Esophagus (tissue), 2 donors: ENCODE measurements around the gene CNGB1. TPM values are rescaled to one million over a fixed set of nuclear protein-coding genes. Genes with fewer than 3 reads are reported as not detected.
"Not testable (repeated sequence)": the region's sequence is repeated elsewhere in the genome, so short reads cannot be mapped to it uniquely, and the experiment has no call there.

Source experiments
- H3K27ac ChIP-seq, 2 donors: one replicate each; pipeline ENCODE4 v1.5.1; 2013; ENCODE audit warnings: low read depth in 2 of 2, mild to moderate bottlenecking in 2 of 2, inconsistent platforms in 1 of 2, low read length in 1 of 2, moderate library complexity in 1 of 2
- H3K27me3 ChIP-seq, 2 donors: one replicate each; pipeline ENCODE4 v1.6.1; 2013; ENCODE audit warnings: low read length in 2 of 2, control low read depth in 1 of 2, mild to moderate bottlenecking in 1 of 2; ENCODE audit not compliant: insufficient read depth in 2 of 2, control insufficient read depth in 1 of 2
- H3K36me3 ChIP-seq, 2 donors: one replicate each; pipeline ENCODE4 v1.6.1; 2013; ENCODE audit warnings: low read length in 1 of 2; ENCODE audit not compliant: control insufficient read depth in 2 of 2, insufficient read depth in 2 of 2
- H3K4me1 ChIP-seq, 2 donors: one replicate each; pipeline ENCODE4 v1.6.1; 2013; ENCODE audit warnings: low read length in 1 of 2; ENCODE audit not compliant: control insufficient read depth in 2 of 2, insufficient read depth in 2 of 2
- H3K4me3 ChIP-seq, 2 donors: one replicate each; pipeline ENCODE4 v1.5.1; 2013; ENCODE audit warnings: low read length in 2 of 2, mild to moderate bottlenecking in 2 of 2, low read depth in 1 of 2, moderate library complexity in 1 of 2
- H3K9me3 ChIP-seq, 2 donors: one replicate each; pipeline ENCODE4 v1.6.1; 2013; ENCODE audit warnings: mild to moderate bottlenecking in 2 of 2, low read depth in 1 of 2, low read length in 1 of 2, moderate library complexity in 1 of 2; ENCODE audit not compliant: control insufficient read depth in 2 of 2, insufficient read depth in 1 of 2
- WGBS, 2 donors: extraction: QIAGEN DNeasy Blood & Tissue Kit; methylation state at CpG; one replicate each; pipeline ENCODE4 v1.1.7; 2013; 5-methylcytosine and 5-hydroxymethylcytosine counted together
- polyA plus RNA-seq, 2 donors: library from polyadenylated mRNA; stranded (reverse); fragments of 200-250 nt; gene quantifications; one replicate each; pipeline ENCODE4 v1.2.3, GENCODE V29; 2013
- donor health status: healthy with polysubstance abuse.
- donor health status: Bipolar disorder and iron deficiency.

Gene CNGB1
- polyA plus RNA-seq, 2 donors: 0.04 to 0.06 TPM

- not testable (repeated sequence) for H3K27me3 ChIP-seq, H3K36me3 ChIP-seq, H3K9me3 ChIP-seq, H3K4me3 ChIP-seq, H3K4me1 ChIP-seq, H3K27ac ChIP-seq
- WGBS, 2 donors: 82 to 86% methylated on average over 12 of the region's 12 CpGs
Measured at GRCh38 chr16:58004736-58005135, 33.8 kb upstream of the CNGB1 start.

GRCh38 chr16:58002936-58003335, 32.0 kb upstream of the CNGB1 start:
- no peaks in the 10 kb centered on the region for H3K9me3 ChIP-seq
- no peak overlapping the region for H3K27ac ChIP-seq
- peaks cover 0 to 15% of the 10 kb centered on the region in 2 donors for H3K4me1 ChIP-seq
- peaks cover under 1 to 3% of the 10 kb centered on the region in 2 donors for H3K36me3 ChIP-seq
- no peaks in the 10 kb centered on the region for H3K27me3 ChIP-seq
- WGBS, 2 donors: 95 to 96% methylated on average over 5 of the region's 5 CpGs
- H3K4me3 ChIP-seq: no peak overlapping the region

- Histone ChIP-seq H3K36me3 (peaks cover 6 to 8% of the 10 kb centered on the region in 2 donors), H3K27me3 (no peaks in the 10 kb centered on the region), H3K27ac (no peak overlapping the region), H3K4me3 (no peak overlapping the region), H3K9me3 (no peaks in the 10 kb centered on the region), H3K4me1 (peaks cover under 1 to 15% of the 10 kb centered on the region in 2 donors)
- 79 to 81% methylated on average over 9 of the region's 9 CpGs for WGBS, 2 donors
Measured at GRCh38 chr16:58002416-58002800, 31.5 kb upstream of the CNGB1 start.

GRCh38 chr16:58001781-58002415, 31.0 kb upstream of the CNGB1 start:
- WGBS, 2 donors: 28 to 31% methylated on average over 10 of the region's 10 CpGs
- peaks cover 10 to 13% of the 10 kb centered on the region in 2 donors for H3K36me3 ChIP-seq
- no peaks in the 10 kb centered on the region for H3K27me3 ChIP-seq
- peaks cover 2 to 15% of the 10 kb centered on the region in 2 donors for H3K4me1 ChIP-seq
- peak overlapping the region; percentile 56 to 85 for H3K4me3 ChIP-seq
- H3K9me3 ChIP-seq: no peaks in the 10 kb centered on the region
- peak overlapping the region in 1 of 2 donors; percentile 92 for H3K27ac ChIP-seq

- peak within 1 kb of the TSS; percentile 56 to 85 for H3K4me3 ChIP-seq
- H3K27ac ChIP-seq: peak within 1 kb of the TSS; percentile 87 to 92
- peaks cover 2 to 15% of the 10 kb centered on the region in 2 donors for H3K4me1 ChIP-seq
- 0 to 1% methylated on average over 58 to 81 of the region's 81 CpGs for WGBS, 2 donors
- H3K9me3 ChIP-seq: no peaks in the 10 kb centered on the region
- peaks cover 10 to 21% of the 10 kb centered on the region in 2 donors for H3K36me3 ChIP-seq
- no peaks in the 10 kb centered on the region for H3K27me3 ChIP-seq
Measured at GRCh38 chr16:58000706-58001676, 30.1 kb upstream of the CNGB1 start, which contains the start of gene USB1. Gene USB1 (plus strand): TSS chr16:58001407. CDS start chr16:58001484, 77 bp downstream.

GRCh38 chr16:57999971-58000705, 29.2 kb upstream of the CNGB1 start, which contains the start of gene ZNF319:
Gene ZNF319 (minus strand): TSS chr16:58000672. CDS start chr16:57998265, 2,407 bp downstream.
- Histone ChIP-seq H3K4me1 (peaks cover 2 to 21% of the 10 kb centered on the region in 2 donors), H3K27me3 (no peaks in the 10 kb centered on the region), H3K4me3 (peak within 1 kb of the TSS; percentile 56 to 85), H3K36me3 (peaks cover 10 to 26% of the 10 kb centered on the region in 2 donors), H3K27ac (peak within 1 kb of the TSS; percentile 87 to 92), H3K9me3 (no peaks in the 10 kb centered on the region)
- WGBS, 2 donors: 0% methylated on average over 39 to 95 of the region's 95 CpGs

GRCh38 chr16:57999366-57999970, 28.5 kb upstream of the CNGB1 start:
- Histone ChIP-seq H3K36me3 (peaks cover 10 to 26% of the 10 kb centered on the region in 2 donors), H3K9me3 (no peaks in the 10 kb centered on the region), H3K4me3 (peak overlapping the region; percentile 56 to 85)

GRCh38 chr16:57998992-57999365, 28.1 kb upstream of the CNGB1 start:
- H3K27ac ChIP-seq: peak overlapping the region in 1 of 2 donors; percentile 28
- H3K36me3 ChIP-seq: peaks cover 10 to 26% of the 10 kb centered on the region in 2 donors
- no peak overlapping the region for H3K4me3 ChIP-seq
- no peaks in the 10 kb centered on the region for H3K27me3 ChIP-seq
- H3K9me3 ChIP-seq: no peaks in the 10 kb centered on the region
- WGBS, 2 donors: 70 to 74% methylated on average over 3 of the region's 3 CpGs
- H3K4me1 ChIP-seq: peaks cover 4 to 23% of the 10 kb centered on the region in 2 donors

More at GRCh38 chr16:57999366-57999970, 28.5 kb upstream of the CNGB1 start:
- Histone ChIP-seq H3K4me1 (peaks cover 2 to 21% of the 10 kb centered on the region in 2 donors), H3K27ac (peak overlapping the region; percentile 85 to 92), H3K27me3 (no peaks in the 10 kb centered on the region)
- 12 to 19% methylated on average over 6 of the region's 6 CpGs for WGBS, 2 donors
